Measurements from ENCODE around the gene ADAM12. TPM values are rescaled to one million over a fixed set of nuclear protein-coding genes. Genes with fewer than 3 reads are reported as not detected.

Gene ADAM12
- total RNA-seq, 1 donor from 2014 or later, result 18.4 TPM

DNA sequence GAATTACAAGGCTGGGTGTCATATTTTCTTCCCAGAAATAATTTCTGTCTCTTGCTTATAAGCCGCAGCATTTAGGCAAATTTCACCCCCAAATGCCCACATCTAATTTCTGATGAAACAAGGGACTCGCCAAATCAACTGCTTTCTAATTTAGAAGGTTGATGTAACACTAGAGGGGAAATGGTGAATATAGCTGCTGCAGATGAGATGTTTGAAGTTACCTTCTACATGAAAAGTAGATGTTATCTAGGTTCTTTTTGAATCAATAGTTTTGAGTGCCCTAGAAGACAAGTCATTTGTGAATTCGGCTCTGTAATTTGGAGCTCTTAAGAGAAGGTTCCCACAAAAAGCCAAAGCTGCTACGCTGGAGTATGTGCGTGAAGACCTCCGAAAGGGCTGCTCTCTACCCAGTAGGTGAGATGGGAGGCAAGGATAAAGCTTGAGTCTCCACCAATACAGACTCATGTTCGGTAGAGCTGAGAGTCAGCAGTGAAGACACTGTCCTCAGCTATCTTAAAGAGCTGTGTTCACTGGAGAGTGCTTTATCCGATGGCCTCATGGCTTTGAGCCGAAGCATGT is 392.5 kb downstream of the ADAM12 start:
- no peak for DNase-seq
- no peaks in the 10 kb centered on the region for H3K4me1 Mint-ChIP-seq (ENCODE audit: low read depth, unreplicated experiment)
- no peaks in the 10 kb centered on the region for H3K9me3 Mint-ChIP-seq (ENCODE audit: unreplicated experiment)
- no peaks in the 10 kb centered on the region for H3K36me3 Mint-ChIP-seq (ENCODE audit: unreplicated experiment)
- H3K27ac Mint-ChIP-seq (ENCODE audit: unreplicated experiment), result no peak overlapping the region
- H3K27me3 Mint-ChIP-seq (ENCODE audit: unreplicated experiment), result no peaks in the 10 kb centered on the region
- TF ChIP-seq, protein P1, sequence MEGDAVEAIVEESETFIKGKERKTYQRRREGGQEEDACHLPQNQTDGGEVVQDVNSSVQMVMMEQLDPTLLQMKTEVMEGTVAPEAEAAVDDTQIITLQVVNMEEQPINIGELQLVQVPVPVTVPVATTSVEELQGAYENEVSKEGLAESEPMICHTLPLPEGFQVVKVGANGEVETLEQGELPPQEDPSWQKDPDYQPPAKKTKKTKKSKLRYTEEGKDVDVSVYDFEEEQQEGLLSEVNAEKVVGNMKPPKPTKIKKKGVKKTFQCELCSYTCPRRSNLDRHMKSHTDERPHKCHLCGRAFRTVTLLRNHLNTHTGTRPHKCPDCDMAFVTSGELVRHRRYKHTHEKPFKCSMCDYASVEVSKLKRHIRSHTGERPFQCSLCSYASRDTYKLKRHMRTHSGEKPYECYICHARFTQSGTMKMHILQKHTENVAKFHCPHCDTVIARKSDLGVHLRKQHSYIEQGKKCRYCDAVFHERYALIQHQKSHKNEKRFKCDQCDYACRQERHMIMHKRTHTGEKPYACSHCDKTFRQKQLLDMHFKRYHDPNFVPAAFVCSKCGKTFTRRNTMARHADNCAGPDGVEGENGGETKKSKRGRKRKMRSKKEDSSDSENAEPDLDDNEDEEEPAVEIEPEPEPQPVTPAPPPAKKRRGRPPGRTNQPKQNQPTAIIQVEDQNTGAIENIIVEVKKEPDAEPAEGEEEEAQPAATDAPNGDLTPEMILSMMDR (IDR thresholded peaks at IDR 0.05; ENCODE audit: partially characterized antibody, unreplicated experiment), result no peak
- H3K4me3 Mint-ChIP-seq (ENCODE audit: unreplicated experiment), result no peak overlapping the region

DNA sequence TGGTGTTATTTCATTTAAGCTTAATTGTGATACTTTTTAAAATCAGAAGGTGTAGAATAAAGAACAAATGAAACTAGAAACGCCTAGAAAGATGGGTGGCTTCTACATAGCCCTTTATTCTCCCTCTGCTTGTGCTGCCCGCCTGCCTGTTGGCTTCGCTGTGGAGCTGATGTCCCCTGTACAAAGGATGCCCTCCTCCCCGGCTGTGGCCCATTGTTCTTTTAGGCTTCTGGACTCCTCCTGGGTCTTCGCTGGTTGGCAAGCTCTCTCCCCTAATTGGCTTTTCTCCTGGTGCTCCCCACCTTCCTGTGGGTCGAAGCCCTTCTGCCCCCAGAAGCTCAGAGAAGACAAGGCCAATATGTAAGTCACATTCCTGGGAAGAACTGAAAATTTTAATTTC is 393.7 kb downstream of the ADAM12 start:
- TF ChIP-seq, protein P1 (IDR thresholded peaks at IDR 0.05; ENCODE audit: partially characterized antibody, unreplicated experiment), result no peak
- DNase-seq, result no peak
- H3K27me3 Mint-ChIP-seq (ENCODE audit: unreplicated experiment), result no peaks in the 10 kb centered on the region
- H3K27ac Mint-ChIP-seq (ENCODE audit: unreplicated experiment), result no peak overlapping the region
- no peak overlapping the region for H3K4me3 Mint-ChIP-seq (ENCODE audit: unreplicated experiment)
- H3K4me1 Mint-ChIP-seq (ENCODE audit: low read depth, unreplicated experiment), result no peaks in the 10 kb centered on the region
- H3K36me3 Mint-ChIP-seq (ENCODE audit: unreplicated experiment), result no peaks in the 10 kb centered on the region
- peaks cover 2% of the 10 kb centered on the region for H3K9me3 Mint-ChIP-seq (ENCODE audit: unreplicated experiment)

DNA sequence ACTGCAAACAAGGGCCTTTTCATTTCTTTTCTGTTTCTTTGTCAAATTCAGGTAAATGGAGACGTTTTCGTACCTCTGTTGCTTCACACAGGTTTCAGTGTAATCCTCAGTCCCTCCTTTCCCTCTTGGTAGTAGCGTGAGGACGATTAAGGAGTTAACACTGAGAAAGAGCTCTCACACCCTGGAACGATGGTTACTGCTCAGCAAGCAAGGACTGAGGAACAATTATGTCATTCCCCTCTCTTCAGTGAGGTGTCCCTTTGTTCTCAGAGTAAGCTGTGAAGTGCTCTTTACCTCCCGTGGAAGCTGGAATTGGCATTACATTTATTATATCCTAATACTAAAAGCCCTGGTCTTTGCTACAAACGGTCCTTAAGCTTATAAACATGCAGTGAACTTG is 396.0 kb downstream of the ADAM12 start:
- H3K36me3 Mint-ChIP-seq (ENCODE audit: unreplicated experiment), result no peaks in the 10 kb centered on the region
- no peaks in the 10 kb centered on the region for H3K27me3 Mint-ChIP-seq (ENCODE audit: unreplicated experiment)
- DNase-seq, result no peak
- no peak overlapping the region for H3K4me3 Mint-ChIP-seq (ENCODE audit: unreplicated experiment)
- H3K9me3 Mint-ChIP-seq (ENCODE audit: unreplicated experiment), result peaks cover 2% of the 10 kb centered on the region
- TF ChIP-seq, protein P1 (IDR thresholded peaks at IDR 0.05; ENCODE audit: partially characterized antibody, unreplicated experiment), result no peak
- H3K4me1 Mint-ChIP-seq (ENCODE audit: low read depth, unreplicated experiment), result no peaks in the 10 kb centered on the region
- H3K27ac Mint-ChIP-seq (ENCODE audit: unreplicated experiment), result no peak overlapping the region

DNA sequence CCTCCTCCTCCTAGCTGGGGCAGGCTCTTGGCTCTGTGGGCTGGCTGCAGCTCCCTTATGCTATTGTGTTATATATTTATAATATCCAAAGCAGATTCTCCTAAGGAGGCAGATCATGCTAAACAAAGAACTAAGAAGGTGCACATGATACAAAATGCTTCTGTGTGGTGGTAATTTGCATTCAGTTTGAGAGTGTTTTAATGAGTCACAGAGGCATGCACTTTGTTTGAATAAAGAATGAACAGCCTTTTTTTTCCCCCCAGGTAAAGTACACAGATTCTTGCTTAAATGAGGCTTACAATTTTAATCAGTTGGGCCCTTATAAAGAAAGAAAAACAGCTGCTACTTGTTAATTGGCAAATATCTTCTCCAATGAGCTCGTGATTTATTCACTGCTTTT is 396.9 kb downstream of the ADAM12 start:
- no peak overlapping the region for H3K4me3 Mint-ChIP-seq (ENCODE audit: unreplicated experiment)
- no peak overlapping the region for H3K27ac Mint-ChIP-seq (ENCODE audit: unreplicated experiment)
- H3K27me3 Mint-ChIP-seq (ENCODE audit: unreplicated experiment), result no peaks in the 10 kb centered on the region
- H3K36me3 Mint-ChIP-seq (ENCODE audit: unreplicated experiment), result no peaks in the 10 kb centered on the region
- H3K4me1 Mint-ChIP-seq (ENCODE audit: low read depth, unreplicated experiment), result no peaks in the 10 kb centered on the region
- TF ChIP-seq, protein P1 (IDR thresholded peaks at IDR 0.05; ENCODE audit: partially characterized antibody, unreplicated experiment), result no peak
- peaks cover 2% of the 10 kb centered on the region for H3K9me3 Mint-ChIP-seq (ENCODE audit: unreplicated experiment)
- no peak for DNase-seq

DNA sequence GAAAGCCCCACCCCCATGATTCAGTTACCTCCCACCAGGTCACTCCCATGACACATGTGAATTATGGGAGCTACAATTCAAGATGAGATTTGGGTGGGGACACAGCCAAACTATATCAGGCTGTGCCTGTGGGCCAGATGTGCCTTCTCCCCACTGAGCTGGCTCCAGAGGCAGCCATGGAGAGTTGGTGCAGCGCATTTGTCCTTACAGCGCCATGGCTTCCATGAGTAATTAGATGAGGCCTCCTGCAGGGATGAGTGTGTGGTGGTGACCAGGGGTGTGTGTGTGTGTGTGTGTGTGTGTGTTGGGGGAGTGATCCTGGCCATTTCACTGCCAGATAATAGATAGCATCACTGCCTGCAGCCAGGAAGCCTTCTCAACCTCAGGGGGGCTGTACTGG is 397.3 kb downstream of the ADAM12 start:
- Mint-ChIP-seq H3K36me3 (ENCODE audit: unreplicated experiment) (no peaks in the 10 kb centered on the region), H3K27me3 (ENCODE audit: unreplicated experiment) (no peaks in the 10 kb centered on the region), H3K4me3 (ENCODE audit: unreplicated experiment) (no peak overlapping the region), H3K9me3 (ENCODE audit: unreplicated experiment) (peaks cover 2% of the 10 kb centered on the region), H3K27ac (ENCODE audit: unreplicated experiment) (no peak overlapping the region), H3K4me1 (ENCODE audit: low read depth, unreplicated experiment) (no peaks in the 10 kb centered on the region)
- no peak for DNase-seq
- TF ChIP-seq, protein P1 (IDR thresholded peaks at IDR 0.05; ENCODE audit: partially characterized antibody, unreplicated experiment), result no peak

Data from glutamatergic neuron (in vitro differentiated cells).